Upper lobe of left lung (tissue), 6 donors: ENCODE data around the gene SOX30. TPM values are rescaled to one million over a fixed set of nuclear protein-coding genes. Genes with fewer than 3 reads are reported as not detected.
"Not testable (repeated sequence)": the region's sequence is repeated elsewhere in the genome, so short reads cannot be mapped to it uniquely, and the experiment has no call there.

Experiments
- ATAC-seq, 2 donors: fragments of 200-7000 bp; cut with Tn5 transposase; one replicate each; pipeline ENCODE4 v1.9.1; 2022; ENCODE audit warnings: mild to moderate bottlenecking in 2 of 2, moderate library complexity in 2 of 2; ENCODE audit not compliant: low FRiP score in 2 of 2
- DNase-seq, 2 donors: peaks; one replicate each; pipeline ENCODE4 v3.0.0-alpha.2; 2019 to 2020
- H3K27ac ChIP-seq, 4 donors: fragments of 200-600 bp; sonication (generic); one replicate each; pipeline ENCODE4 v1.5.1; 2016 to 2019
- H3K27me3 ChIP-seq, 4 donors: fragments of 200-600 bp; sonication (generic); one replicate each; pipeline ENCODE4 v1.5.1; 2017 to 2019
- H3K36me3 ChIP-seq, 4 donors: fragments of 200-600 bp; sonication (generic); one replicate each; pipeline ENCODE4 v1.5.1; 2016 to 2019
- H3K4me1 ChIP-seq, 4 donors: fragments of 200-600 bp; sonication (generic); one replicate each; pipeline ENCODE4 v1.5.1; 2018 to 2019
- H3K4me3 ChIP-seq, 4 donors: fragments of 200-600 bp; sonication (generic); one replicate each; pipeline ENCODE4 v1.5.1; 2017 to 2019; ENCODE audit warnings: mild to moderate bottlenecking in 2 of 4, moderate library complexity in 1 of 4
- H3K9me3 ChIP-seq, 4 donors: fragments of 200-600 bp; sonication (generic); one replicate each; pipeline ENCODE4 v1.5.1; 2018 to 2019
- CTCF ChIP-seq, 6 experiments: fragments of 450-650 bp in 4 of 6; fragments of 200-600 bp in 2 of 6; sonication (generic) in 2 of 6; IDR thresholded peaks; one replicate each; pipeline ENCODE4 v1.5.1; 2016 to 2019; ENCODE audit warnings: antibody characterized with exemption in 6 of 6
- EP300 ChIP-seq, 4 donors: sonication (generic); formaldehyde crosslinking; IDR thresholded peaks; one replicate each; pipeline ENCODE4 v1.5.1; 2017; ENCODE audit warnings: antibody characterized with exemption in 4 of 4, control low read depth in 2 of 4
- POLR2A ChIP-seq, 4 donors: fragments of 450-650 bp; IDR thresholded peaks; one replicate each; pipeline ENCODE4 v1.5.1; 2016 to 2017; ENCODE audit warnings: antibody characterized with exemption in 4 of 4, mild to moderate bottlenecking in 2 of 4
- POLR2AphosphoS5 ChIP-seq, 2 donors: sonication (generic); formaldehyde crosslinking; IDR thresholded peaks; one replicate each; pipeline ENCODE4 v1.5.1; 2017; ENCODE audit warnings: antibody characterized with exemption in 2 of 2
- WGBS, 2 donors: methylation state at CpG; one replicate each; pipeline ENCODE4 v1.1.5; 2017 to 2018; 5-methylcytosine and 5-hydroxymethylcytosine counted together
- total RNA-seq, 6 donors: library from RNA; depleted of rRNA in 4 of 6; stranded (reverse); fragments of >200 nt in 4 of 6; gene quantifications; one replicate each; pipeline versions ENCODE4 v1.1.0 to v1.2.1, GENCODE V29; 2016 to 2021
- donor health status: DM: no; HTN: no; CAD: no; lungs with moderate emphysema.
- donor health status: DM: no; HTN: yes; CAD: no; lungs with severe emphysema.

Gene SOX30
- total RNA-seq, 6 donors from 2014 or later = 0.17 TPM; not detected in 5

- TF ChIP-seq POLR2A (IDR thresholded peaks at IDR 0.05) (no peak), POLR2AphosphoS5 (IDR thresholded peaks at IDR 0.05) (no peak), CTCF (IDR thresholded peaks at IDR 0.05) (no peak), EP300 (IDR thresholded peaks at IDR 0.05) (no peak)
- 96 to 97% methylated on average over 9 of the region's 9 CpGs for WGBS, 2 donors
- no peaks in the 10 kb centered on the region for H3K9me3 ChIP-seq
- H3K27ac ChIP-seq = no peak overlapping the region
- no peaks in the 10 kb centered on the region for H3K36me3 ChIP-seq
- DNase-seq = no peak
- ATAC-seq = no peak
- no peaks in the 10 kb centered on the region for H3K27me3 ChIP-seq
- H3K4me3 ChIP-seq = no peak overlapping the region
- no peaks in the 10 kb centered on the region for H3K4me1 ChIP-seq
These were observed 27.6 kb upstream of the SOX30 start for GRCh38 chr5:157679801-157680200.

GRCh38 chr5:157677931-157678330, 25.7 kb upstream of the SOX30 start:
- TF ChIP-seq POLR2AphosphoS5 (IDR thresholded peaks at IDR 0.05) (no peak), EP300 (IDR thresholded peaks at IDR 0.05) (no peak), POLR2A (IDR thresholded peaks at IDR 0.05) (no peak), CTCF (IDR thresholded peaks at IDR 0.05) (no peak)
- no peaks in the 10 kb centered on the region for H3K4me1 ChIP-seq
- H3K9me3 ChIP-seq = no peaks in the 10 kb centered on the region
- no peak for ATAC-seq
- DNase-seq = peak in 1 of 2 donors; percentile 42
- H3K4me3 ChIP-seq = no peak overlapping the region
- no peaks in the 10 kb centered on the region for H3K36me3 ChIP-seq
- no peak overlapping the region for H3K27ac ChIP-seq
- H3K27me3 ChIP-seq = no peaks in the 10 kb centered on the region
- 66 to 71% methylated on average over 3 of the region's 3 CpGs for WGBS, 2 donors

GRCh38 chr5:157674351-157674750, 22.1 kb upstream of the SOX30 start:
- H3K36me3 ChIP-seq, H3K27me3 ChIP-seq, H3K9me3 ChIP-seq, ATAC-seq, H3K4me3 ChIP-seq, H3K27ac ChIP-seq, DNase-seq: not testable (repeated sequence)
- 86 to 96% methylated on average over 4 of the region's 4 CpGs for WGBS, 2 donors
- peaks cover 5 to 17% (median 13%) of the 10 kb centered on the region in 4 donors for H3K4me1 ChIP-seq

GRCh38 chr5:157672976-157673375, 20.7 kb upstream of the SOX30 start:
- Histone ChIP-seq H3K4me1 (peaks cover 5 to 17% (median 13%) of the 10 kb centered on the region in 4 donors), H3K4me3 (no peak overlapping the region), H3K27me3 (peaks cover 0 to 8% (median 3%) of the 10 kb centered on the region in 4 donors), H3K36me3 (no peaks in the 10 kb centered on the region), H3K9me3 (no peaks in the 10 kb centered on the region), H3K27ac (no peak overlapping the region)
- 92 to 97% methylated on average over 8 of the region's 8 CpGs for WGBS, 2 donors
- no peak for TF ChIP-seq POLR2AphosphoS5 (IDR thresholded peaks at IDR 0.05)
- TF ChIP-seq EP300 (IDR thresholded peaks at IDR 0.05) = no peak
- TF ChIP-seq CTCF (IDR thresholded peaks at IDR 0.05) = no peak
- TF ChIP-seq POLR2A (IDR thresholded peaks at IDR 0.05) = no peak
- ATAC-seq (no peak), DNase-seq (no peak)

GRCh38 chr5:157671592-157672330, 19.5 kb upstream of the SOX30 start:
- H3K27ac ChIP-seq = no peak overlapping the region
- H3K4me3 ChIP-seq = peak overlapping the region; percentile 43 to 57 (median 48)
- H3K36me3 ChIP-seq = no peaks in the 10 kb centered on the region
- WGBS, 2 donors = 45 to 68% methylated on average over 25 to 38 of the region's 57 CpGs
- H3K4me1 ChIP-seq = peaks cover 5 to 17% (median 13%) of the 10 kb centered on the region in 4 donors
- ATAC-seq (no peak), DNase-seq (no peak)
- H3K27me3 ChIP-seq = peaks cover 0 to 8% (median 3%) of the 10 kb centered on the region in 4 donors
- H3K9me3 ChIP-seq = no peaks in the 10 kb centered on the region
- no peak for TF ChIP-seq POLR2AphosphoS5 (IDR thresholded peaks at IDR 0.05)
- TF ChIP-seq EP300 (IDR thresholded peaks at IDR 0.05) = no peak
